NCI-H1092 (cell line): ENCODE data around the gene AR.
"Not testable (repeated sequence)": the region's sequence is repeated elsewhere in the genome, so short reads cannot be mapped to it uniquely, and the experiment has no call there.

ENCODE experiments used
- DNase-seq: peaks from one replicate; lab custom pipeline; 2025; lab: John Stamatoyannopoulos, UW

The AR gene

GRCh38 chrX:67637293-67637692 is 93.5 kb downstream of the AR start:
- not testable (repeated sequence) for DNase-seq

- DNase-seq, result no peak
These were observed 104.5 kb downstream of the AR start for GRCh38 chrX:67648361-67648760.

DNA sequence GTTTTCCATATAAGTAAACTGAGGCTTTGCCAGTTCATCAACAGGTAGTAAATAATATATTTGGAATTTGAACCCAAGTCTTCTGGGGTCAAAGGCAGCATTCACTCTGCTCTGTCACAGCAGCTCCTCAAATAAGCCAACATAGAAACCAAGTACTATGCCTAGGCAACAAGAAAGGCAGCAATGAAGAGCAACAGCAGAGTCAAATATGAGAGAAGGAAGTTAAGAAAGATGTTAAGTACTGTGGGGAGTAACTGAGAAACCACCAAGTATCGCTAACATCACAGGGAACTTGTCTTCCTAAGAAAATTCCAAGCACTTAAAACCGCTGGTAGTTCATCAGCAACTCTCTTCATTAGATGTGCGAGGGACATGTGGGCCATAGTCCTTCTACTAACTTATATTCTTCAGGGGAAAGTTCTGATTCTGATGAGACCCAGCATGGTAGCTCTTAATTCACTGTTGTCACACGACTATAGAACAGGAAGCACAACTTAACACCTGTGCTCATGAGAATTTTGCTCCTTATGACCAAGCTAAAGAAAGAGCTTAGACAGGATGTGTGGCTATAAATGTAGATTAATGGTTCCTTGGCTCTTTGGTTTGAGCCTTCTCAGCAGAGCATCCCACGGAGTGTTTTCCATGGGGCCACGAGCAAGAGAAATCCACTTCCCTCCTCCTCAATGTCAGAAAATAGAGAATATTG is 107.8 kb downstream of the AR start:
- DNase-seq, result no peak

DNA sequence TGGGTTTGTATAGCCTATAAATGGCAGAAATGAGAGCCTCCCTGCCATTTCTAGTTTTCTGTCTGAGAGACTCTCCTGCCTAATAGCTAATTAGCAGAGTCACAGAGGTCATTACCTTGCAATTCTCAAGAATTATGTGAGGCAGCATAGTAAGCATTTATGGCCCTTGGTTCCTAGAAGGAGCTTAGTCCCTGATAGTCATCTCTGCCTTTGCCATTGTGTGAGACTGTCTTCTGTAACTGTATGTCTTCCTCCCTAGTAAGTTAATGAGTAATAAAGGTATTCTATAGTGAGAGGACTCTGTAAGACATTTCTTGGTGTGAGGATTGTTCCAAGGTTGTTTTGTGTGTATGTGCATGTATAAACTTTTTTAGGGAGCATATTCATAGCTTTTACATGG is 108.7 kb downstream of the AR start:
- no peak for DNase-seq

DNA sequence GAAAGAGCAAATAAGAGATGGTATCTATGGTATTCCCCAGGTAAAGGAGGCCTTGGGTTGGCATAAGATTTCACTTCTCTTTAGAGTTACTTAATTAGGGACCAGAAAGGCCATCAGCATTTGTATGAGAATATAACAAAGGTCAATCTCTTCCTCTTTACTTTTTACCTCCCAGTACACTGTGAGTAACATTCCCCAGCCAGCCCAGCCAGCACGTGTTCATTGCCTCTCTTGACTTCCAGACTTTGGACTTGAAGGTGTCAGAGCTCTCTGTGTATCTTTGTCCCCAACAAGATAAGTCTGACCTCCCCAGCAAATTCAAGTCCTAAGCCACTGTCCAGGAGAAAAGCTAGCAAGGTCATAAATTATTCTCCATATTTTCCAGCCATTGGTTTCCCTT is 110.5 kb downstream of the AR start:
- DNase-seq, result no peak

- DNase-seq, result no peak
These were observed 121.8 kb downstream of the AR start for GRCh38 chrX:67665583-67665982.

DNA sequence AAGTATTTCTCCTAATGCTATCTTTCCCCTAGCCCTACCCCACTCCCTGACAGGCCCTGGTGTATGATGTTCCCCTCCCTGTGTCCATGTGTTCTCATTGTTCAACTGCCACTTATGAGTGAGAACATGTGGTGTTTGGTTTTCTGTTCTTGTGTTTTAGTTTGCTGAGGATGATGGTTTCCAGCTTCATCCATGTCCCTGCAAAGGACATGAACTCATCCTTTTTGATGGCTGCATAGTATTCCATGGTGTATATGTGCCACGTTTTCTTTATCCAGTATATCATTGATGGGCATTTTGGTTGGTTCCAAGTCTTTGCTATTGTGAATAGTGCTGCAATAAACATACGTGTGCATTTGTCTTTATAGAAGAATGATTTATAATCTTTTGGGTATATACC is 126.9 kb downstream of the AR start:
- not testable (repeated sequence) for DNase-seq

- no peak for DNase-seq
These were observed 130.0 kb downstream of the AR start for GRCh38 chrX:67673741-67674274.

GRCh38 chrX:67674741-67675140 is 130.9 kb downstream of the AR start:
- DNase-seq, result no peak

DNA sequence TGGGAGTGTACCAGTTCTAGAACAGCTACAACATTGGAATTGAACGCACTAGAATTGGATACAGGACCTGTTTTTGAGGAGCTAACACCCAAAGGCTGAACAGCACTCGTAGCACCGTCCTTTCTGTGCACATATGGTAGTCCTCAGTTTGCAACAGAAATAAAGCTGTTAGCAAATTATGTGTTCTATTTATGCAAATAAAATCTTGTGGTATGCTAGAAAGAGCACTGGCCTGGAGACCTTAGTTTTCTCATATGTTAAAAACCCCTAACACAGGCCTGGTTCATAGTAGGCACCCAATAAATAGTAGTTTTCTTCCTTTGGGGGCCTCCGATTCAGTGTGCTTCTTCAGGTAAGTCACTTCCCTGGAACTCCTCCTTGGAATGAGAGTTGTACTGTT is 140.3 kb downstream of the AR start:
- DNase-seq, result no peak

DNA sequence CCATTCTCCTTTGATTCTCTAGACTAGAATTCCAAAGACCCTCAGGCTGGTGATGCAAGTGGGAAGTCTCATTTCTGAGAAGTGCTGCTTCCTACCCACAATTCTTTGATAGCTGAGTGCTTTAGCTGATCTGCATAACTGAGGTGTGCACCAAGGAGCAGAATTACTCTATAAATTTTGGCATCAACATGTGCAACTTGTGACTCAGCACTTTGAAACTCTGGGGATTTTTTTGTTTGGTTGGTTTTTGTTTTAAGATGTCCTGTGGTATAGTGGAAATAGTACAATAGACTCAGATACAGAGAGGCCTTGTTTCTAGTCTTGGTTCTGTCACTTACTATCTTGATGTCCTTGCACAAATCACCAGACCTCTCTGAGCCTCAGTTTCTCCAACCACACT is 148.4 kb downstream of the AR start:
- DNase-seq, result no peak

DNA sequence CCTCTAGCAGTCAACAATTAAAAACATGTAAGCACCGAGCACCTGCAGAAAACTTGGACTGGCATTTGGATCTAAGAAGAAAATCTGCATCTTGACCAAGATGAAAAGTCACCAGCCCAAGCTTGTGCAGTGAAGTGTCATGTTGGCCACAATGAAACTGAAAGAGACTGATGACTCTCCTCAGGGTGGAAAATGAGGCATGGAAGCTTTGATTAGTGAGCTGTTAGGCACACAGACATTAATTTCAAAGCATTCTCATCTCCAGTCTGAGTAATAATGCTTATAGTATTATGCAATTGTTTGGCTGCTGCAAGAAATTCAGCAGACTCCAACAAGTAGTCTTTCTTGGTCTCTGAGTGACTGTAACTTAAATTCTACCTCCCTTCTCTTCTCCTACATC is 150.1 kb downstream of the AR start:
- no peak for DNase-seq

DNA sequence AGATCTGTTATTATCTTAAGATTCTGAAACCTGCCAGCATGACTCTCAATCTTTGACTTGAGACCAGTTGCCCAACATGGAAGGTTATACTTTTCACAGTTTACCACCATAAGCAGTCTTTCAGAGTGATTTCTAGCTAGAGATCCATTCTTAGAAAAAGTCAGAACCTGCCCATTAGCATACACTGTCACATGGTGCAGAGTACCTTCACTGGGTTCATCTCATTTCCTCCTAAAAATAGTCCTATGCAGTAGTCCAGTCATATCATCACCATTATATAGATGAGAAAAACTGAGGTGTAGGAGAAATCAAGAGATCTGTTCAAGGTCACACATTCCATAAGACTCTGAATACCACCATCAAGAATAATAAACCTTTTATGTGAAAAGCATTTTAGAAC is 153.6 kb downstream of the AR start:
- DNase-seq, result no peak

GRCh38 chrX:67700602-67701001 is 156.8 kb downstream of the AR start:
- no peak for DNase-seq

GRCh38 chrX:67714004-67714403 is 170.2 kb downstream of the AR start:
- no peak for DNase-seq

GRCh38 chrX:67717571-67717970 is 173.8 kb downstream of the AR start:
- no peak for DNase-seq

- no peak for DNase-seq
These were observed 175.1 kb downstream of the AR start for GRCh38 chrX:67718926-67719325.

DNA sequence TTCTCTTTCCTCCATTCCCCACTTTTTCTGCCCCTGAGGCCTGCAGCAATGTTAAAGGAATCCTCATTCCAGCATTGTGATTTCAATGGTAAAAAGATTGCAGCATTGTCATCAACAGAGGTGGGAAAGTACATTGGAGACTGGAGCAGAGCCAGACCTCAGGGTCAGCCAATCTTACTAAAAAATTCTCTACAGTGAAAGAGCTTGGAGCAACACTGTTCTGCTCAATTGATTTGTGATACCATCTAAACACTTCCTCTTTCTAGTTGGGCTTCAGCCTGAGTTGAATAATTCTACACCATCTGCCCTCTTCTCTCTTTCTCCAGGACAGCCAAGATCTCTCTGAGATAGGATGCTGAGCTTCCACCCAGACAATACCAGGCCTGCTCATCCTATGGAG is 176.5 kb downstream of the AR start:
- no peak for DNase-seq

- DNase-seq, result no peak
These were observed 177.5 kb downstream of the AR start for GRCh38 chrX:67721321-67721720.

- no peak for DNase-seq
These were observed 179.9 kb downstream of the AR start for GRCh38 chrX:67723580-67724351.

DNA sequence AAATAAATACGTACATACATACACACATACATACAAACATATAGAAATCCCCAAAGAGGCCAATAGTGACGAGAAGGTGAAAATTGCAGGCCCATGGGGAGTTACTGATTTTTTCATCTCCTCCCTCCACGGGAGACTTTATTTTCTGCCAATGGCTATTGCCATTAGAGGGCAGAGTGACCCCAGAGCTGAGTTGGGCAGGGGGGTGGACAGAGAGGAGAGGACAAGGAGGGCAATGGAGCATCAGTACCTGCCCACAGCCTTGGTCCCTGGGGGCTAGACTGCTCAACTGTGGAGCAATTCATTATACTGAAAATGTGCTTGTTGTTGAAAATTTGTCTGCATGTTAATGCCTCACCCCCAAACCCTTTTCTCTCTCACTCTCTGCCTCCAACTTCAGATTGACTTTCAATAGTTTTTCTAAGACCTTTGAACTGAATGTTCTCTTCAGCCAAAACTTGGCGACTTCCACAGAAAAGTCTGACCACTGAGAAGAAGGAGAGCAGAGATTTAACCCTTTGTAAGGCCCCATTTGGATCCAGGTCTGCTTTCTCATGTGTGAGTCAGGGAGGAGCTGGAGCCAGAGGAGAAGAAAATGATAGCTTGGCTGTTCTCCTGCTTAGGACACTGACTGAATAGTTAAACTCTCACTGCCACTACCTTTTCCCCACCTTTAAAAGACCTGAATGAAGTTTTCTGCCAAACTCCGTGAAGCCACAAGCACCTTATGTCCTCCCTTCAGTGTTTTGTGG is 180.7 kb downstream of the AR start:
- no peak for DNase-seq

- no peak for DNase-seq
These were observed 181.7 kb downstream of the AR start for GRCh38 chrX:67725471-67725870.

DNA sequence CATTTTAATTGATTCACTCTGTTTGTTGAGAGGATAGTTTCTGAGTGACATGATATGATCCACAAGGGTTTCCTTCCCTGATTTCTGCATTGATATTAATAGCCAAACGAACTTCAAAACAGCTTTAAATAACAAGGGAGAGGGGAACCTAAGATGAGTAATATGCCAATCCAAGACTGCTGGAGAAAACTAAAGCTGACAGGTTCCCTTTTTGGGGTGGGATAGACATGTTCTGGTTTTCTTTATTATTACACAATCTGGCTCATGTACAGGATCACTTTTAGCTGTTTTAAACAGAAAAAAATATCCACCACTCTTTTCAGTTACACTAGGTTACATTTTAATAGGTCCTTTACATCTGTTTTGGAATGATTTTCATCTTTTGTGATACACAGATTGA is 182.2 kb downstream of the AR start:
- no peak for DNase-seq
